Posterior vena cava (tissue), 2 donors: ENCODE measurements around the gene YIPF4. TPM values are rescaled to one million over a fixed set of nuclear protein-coding genes. Genes with fewer than 3 reads are reported as not detected.
"Not testable (repeated sequence)": the region's sequence is repeated elsewhere in the genome, so short reads cannot be mapped to it uniquely, and the experiment has no call there.

Experiments used
- DNase-seq: peaks from one replicate; pipeline ENCODE4 v3.0.0-alpha.2; 2020; ENCODE audit warnings: low spot score
- intact Hi-C, 2 donors: fragments of 100-400 bp; cut with DNase I; formaldehyde crosslinking; loops; one replicate each; pipeline versions ENCODE4 v1.14.1 to v1.14.2; 2022 to 2023
- long read RNA-seq, 2 donors: library from polyadenylated mRNA; unstranded; transcript quantifications; one replicate each; pipeline ENCODE4 v2.0.0, GENCODE V29; 2020 to 2021
- total RNA-seq, 2 donors: library from RNA; stranded (reverse); fragmentation: NEBNext Ultra II Directional; extraction: Animal tissue kit (Norgen Biotek cat#: 25700); gene quantifications; one replicate each; pipeline ENCODE4 v1.2.1, GENCODE V29; 2021
- donor health status: DM: yes; HTN: yes; CAD: no.
- donor health status: DM: yes; HTN: yes; CAD: no.

The YIPF4 gene
- total RNA-seq = 10 to 100 TPM; 42.2 to 42.8 TPM
- long read RNA-seq, donor 1, full-length matches to known transcripts = 13 of 17 reads
- long read RNA-seq, donor 1, partial matches to known transcripts = 1 of 17 reads
- long read RNA-seq, donor 1, other reads (novel, unspliced or antisense) = 3 of 17 reads
- long read RNA-seq, donor 2, full-length matches to known transcripts = 48 of 52 reads
- long read RNA-seq, donor 2, partial matches to known transcripts = 1 of 52 reads
- long read RNA-seq, donor 2, other reads (novel, unspliced or antisense) = 3 of 52 reads

GRCh38 chr2:32277674-32278477 lies at the start of gene YIPF4:
YIPF4 (plus strand) TSS chr2:32277904; CDS start chr2:32278156, 252 bp downstream.
- intact Hi-C loops = no loop called here
- peak; percentile 94 for DNase-seq

DNA sequence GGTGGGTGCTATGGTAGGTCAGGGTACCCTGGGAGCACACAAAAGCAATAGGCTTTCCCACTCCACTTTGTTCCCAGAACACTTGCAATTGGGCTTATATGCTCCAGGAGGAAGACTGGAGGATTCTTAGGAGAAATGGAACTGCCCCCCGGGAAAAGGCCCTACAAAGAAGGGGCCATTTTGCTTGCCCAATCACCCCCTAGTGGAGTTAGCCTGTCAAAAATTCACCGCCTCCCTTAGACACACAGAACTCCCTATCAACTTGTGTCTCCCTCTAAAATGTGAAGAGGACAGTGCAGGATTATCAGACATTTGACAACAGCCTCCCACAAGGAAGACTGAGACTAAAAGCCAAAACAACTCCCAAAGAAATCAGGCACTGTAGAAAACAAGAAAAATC lies 49.5 kb upstream of the YIPF4 start:
- no peak for DNase-seq
- intact Hi-C loops = no loop called here

DNA sequence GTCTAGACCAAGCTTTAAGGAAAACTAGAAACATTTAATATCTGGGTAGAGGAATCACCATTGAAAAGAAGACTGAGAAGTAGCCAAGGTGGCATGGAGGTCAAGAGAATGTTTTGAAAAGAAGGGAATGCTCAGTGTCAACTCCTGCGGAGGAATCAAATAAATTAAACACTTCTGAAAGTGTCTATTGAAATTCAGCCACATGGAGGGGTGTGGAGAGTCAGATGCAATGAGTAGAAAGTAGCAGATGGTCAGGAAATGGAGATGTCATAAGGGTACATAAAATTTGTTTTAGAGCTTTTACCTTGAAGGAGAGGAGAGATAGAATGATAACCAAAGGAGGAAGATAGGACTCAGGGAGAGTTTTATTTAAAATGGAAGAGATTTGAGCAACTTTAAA lies 48.1 kb upstream of the YIPF4 start:
- intact Hi-C loops = no loop called here
- DNase-seq = no peak

DNA sequence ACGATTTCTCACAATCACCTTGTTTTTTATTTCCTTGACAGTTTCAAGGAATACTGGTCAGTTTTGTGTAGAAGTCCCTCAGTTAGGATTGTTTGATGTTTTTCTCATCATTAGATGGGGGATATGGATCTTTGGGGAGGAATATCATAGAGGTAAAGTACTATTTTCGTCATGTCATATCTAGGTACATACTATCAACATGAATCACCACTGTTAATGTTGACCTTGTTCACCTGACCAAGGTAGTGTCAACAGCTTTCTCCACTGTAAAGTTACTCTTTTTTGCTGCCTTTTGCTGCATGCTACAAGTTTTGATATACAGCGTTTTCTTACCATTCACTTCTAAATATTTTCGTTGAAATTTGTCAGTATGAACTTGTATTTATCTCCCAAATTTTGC lies 45.7 kb upstream of the YIPF4 start:
- no peak for DNase-seq
- intact Hi-C loops = no loop called here

GRCh38 chr2:32235315-32235714 lies 42.4 kb upstream of the YIPF4 start:
- no peak for DNase-seq
- intact Hi-C loops = no loop called here

- DNase-seq = no peak
- intact Hi-C loops = no loop called here
Observed at GRCh38 chr2:32237488-32237887, 40.2 kb upstream of the YIPF4 start.

GRCh38 chr2:32237996-32238395 lies 39.7 kb upstream of the YIPF4 start:
- intact Hi-C loops = no loop called here
- DNase-seq = no peak

GRCh38 chr2:32242331-32242730 lies 35.4 kb upstream of the YIPF4 start:
- intact Hi-C loops = no loop called here
- no peak for DNase-seq

DNA sequence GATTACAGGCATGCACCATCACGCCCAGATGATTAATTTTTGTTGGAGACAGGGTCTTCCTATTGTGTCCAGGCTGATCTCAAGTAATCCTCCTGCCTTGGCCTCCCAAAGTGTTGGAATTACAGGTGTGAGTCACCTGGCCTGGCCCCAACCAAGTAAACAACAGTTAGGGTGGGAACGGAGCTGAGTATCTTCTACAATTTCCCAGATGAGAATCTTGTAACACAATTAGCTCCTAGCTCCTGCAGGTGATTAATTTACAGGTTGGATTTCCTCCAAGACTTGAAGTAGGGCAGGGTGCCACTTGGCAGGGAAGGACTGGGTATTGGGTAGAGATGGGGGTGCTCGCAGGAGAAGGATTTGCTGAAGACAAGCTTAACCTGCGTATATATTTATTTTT lies 30.8 kb upstream of the YIPF4 start:
- no peak for DNase-seq
- intact Hi-C loops = no loop called here

GRCh38 chr2:32248299-32248698 lies 29.4 kb upstream of the YIPF4 start:
- intact Hi-C loops = no loop called here
- no peak for DNase-seq

DNA sequence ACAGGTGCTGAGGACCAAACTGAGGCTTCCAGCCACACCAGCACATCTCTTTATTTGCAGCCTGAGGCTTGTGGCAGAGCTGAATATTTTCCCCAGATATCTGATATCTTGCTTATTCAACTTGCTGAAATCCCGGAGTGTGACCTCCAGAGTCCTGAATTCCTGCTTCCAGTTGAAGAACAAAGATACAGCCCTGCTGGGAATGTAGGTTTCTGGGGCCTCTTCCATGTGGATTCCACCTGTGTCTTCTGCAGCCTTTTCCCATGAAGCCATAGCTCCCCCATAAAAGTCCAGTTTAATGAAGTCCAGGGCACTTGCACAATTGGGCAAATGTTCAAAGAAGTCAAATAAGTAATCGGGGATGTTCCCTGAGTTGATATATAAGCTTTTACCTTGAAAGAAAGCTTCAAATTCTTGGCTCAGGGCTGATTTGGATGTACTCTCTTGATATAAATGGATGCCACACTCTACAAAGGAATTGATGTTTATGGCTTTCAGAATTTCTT lies 27.9 kb upstream of the YIPF4 start:
- intact Hi-C loops = no loop called here
- no peak for DNase-seq

DNA sequence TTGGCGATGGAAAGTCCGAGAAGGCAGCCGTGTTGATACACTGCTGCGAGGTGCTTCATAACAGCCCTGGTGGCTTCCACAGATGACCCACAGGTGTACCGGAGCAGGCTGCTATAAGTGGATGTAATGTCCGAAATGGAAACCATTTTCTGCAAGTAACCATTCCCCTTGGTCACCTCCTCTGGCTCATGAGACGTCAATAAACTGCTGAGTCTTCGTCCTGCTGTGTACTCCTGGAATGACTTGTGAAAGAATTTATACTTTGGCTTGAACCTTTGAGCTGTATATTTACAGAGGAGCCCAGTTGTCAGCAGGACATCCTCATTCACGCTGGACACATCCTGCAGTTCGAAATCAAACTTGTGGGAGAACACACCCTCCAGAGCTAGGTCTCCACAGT lies 27.4 kb upstream of the YIPF4 start:
- intact Hi-C loops = no loop called here
- no peak for DNase-seq

DNA sequence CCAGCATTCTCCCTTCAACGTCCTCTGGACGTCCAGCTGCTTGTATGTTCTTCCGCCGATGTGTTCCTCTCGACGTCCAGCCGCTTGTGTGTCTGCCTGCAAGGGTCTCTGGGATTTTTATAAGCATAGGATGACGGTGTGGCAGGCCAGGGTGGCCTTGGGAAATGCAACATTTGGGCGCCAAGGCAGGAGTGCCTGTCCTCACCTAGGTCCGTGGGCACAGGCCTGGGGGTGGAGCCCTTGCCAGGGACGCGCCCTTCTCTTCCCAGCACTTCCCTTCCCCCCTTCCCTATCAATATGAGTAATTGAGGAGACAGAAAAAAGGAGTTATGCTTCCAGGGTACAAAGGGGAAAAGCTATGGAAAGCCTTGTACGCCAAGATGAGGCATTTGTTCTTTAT lies 19.5 kb upstream of the YIPF4 start:
- no peak for DNase-seq
- intact Hi-C loops = no loop called here

DNA sequence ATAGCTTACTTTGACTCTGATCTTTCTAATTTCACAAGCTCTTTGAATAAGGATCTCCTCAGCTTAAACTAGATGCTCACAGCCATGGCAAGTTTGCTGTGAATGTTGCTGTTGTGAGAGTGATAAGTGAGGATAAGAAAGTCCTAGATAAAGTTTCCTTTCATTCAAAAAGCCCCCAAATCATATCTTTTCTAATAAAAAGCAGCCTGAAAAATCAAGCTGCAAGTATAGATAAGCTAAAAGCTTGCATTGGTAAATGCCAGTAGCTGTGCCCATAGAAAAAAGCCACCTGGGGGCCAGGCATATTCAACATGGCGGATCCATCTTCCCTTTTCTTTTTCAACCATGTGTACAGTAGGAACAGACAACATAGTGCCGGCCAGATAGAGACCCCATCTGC lies 17.3 kb upstream of the YIPF4 start:
- no peak for DNase-seq
- intact Hi-C loops = no loop called here

DNA sequence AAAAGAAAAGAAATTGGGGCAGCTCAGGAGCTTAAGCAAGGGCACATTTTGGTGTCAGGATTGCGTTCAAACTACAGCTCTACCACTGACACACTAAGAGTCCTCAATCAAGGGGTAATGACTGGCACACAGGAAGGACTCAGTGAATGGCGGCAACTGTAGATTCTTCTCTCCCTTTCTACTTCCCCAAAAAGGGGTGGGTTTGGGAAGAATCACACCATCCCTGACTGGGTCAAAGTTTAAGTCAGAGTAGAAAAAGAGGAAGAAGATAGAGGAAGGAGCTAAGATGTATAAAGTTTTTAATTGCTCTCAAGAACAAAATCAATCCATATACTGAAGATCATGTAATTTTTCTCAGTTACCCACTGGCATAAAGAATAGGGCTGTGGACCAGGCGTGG lies 15.6 kb upstream of the YIPF4 start:
- intact Hi-C loops = no loop called here
- no peak for DNase-seq

DNA sequence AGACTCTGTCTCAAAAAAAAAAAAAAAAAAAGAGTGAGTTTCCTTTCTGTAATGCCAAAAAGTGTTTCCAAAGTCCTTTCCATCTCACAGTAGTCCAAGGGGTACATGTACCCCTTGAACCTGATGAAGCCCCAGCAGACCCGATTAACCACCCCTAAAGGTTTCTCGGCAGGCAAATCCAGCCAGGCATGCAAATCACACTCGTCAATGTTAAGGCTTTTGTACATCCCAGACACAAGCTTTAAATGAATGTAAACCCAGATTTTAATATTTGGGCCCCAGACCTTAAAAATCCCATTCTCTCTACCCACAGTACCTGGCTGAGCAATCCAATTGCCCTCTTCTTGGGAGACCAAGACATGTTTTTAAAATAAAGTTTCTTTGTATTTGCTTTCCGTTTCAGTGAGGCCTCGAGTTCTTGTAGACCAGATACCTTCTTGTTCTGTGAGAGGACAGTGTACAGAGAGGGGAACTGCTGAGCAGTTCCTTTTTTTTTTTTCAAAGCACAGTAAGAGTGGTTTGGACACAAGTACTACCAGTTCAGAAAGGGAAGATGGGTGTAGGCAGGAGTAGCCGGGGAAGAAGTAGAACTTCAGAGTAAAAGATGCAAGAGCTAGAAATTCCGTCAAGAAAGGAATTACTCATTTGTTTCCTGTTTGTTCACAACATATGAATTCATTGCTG lies 13.1 kb upstream of the YIPF4 start, which contains the start of gene NLRC4:
Gene NLRC4 (minus strand): TSS at position 465 of the 684 bp plus-strand sequence. CDS start 8,111 bp downstream, outside the sequence.
- intact Hi-C loops = no loop called here
- DNase-seq = no peak

DNA sequence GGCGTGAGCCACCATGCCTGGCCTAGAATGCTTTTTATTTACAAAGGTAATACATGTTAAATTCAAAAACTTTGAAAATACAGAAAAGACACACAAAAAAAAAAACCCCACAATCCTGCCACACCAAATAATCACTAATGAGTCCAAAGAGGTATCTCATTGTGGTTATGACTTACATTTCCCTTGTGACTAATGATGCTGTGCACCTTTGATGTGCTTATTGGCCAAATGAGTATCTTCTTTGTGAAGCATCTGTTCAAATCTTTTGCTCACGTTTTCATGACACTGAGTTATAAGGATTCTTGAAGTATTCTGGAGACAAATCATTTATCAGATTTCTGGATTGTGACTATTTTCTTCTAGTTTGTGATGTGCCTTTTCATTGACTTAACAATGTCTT lies 6.6 kb upstream of the YIPF4 start:
- DNase-seq = no peak
- intact Hi-C loops = no loop called here

DNA sequence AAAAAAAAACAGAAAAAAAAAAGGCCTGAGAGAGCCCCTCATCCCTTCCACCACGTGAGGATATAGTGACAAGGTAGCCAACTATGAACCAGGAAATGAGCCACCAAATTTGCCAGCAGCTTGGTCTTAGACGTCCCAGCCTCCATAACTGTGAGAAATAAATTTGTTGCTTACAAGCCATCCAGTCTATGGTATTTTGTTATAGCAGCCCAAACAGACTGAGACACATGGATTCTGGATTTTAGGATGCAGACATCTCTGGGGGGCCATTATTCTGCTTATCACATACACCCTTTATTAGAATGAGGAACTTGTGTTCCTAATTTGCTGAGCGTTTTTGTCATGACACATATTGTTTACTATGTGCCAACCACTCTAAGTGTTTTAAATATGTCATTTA lies 5.4 kb upstream of the YIPF4 start:
- no peak for DNase-seq
- intact Hi-C loops = no loop called here

GRCh38 chr2:32274289-32274688 lies 3.4 kb upstream of the YIPF4 start:
- DNase-seq = no peak
- intact Hi-C loops = no loop called here

DNA sequence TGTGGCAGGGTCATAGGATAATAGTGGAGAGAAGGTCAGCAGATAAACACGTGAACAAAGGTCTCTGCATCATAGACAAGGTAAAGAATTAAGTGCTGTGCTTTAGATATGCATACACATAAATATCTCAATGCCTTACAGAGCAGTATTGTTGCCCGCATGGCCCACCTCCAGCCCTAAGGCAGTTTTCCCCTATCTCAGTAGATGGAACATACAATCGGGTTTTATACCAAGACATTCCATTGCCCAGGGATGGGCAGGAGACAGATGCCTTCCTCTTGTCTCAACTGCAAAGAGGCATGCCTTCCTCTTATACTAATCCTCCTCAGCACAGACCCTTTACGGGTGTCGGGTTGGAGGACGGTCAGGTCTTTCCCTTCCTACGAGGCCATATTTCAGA lies 1.9 kb upstream of the YIPF4 start:
- intact Hi-C loops = not testable (repeated sequence)

More for the DNA sequence above, 1.9 kb upstream of the YIPF4 start:
- not testable (repeated sequence) for DNase-seq
